ENCODE measurements around the gene VTCN1.
A peak's percentile ranks its signal among the peaks of the same experiment; 100 is the strongest.

DNA sequence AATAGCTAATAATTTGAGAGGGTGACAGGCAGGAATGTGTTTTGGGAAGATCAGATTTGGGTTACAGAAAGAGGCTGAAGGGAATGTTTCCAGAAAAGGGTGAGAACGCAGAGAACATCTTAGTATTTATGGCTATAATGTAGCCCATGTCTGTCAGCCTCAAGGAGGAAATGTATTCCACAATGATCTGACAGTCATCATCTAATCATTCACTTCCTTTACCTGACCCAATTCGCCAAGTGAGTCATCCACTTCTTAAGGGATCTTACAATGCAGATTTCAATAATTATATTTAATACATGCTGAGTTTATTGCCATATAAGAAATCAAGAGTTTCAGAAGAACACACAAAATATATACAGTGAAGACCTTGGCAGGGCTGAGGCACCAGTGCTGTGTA, 100.0 kb downstream of the VTCN1 start:
- no peak for TF ChIP-seq POLR2A (IDR thresholded peaks at IDR 0.05; ENCODE audit: low read depth, low read length)
- TF ChIP-seq POLR2AphosphoS5 (IDR thresholded peaks at IDR 0.05; ENCODE audit: insufficient read depth, low read depth, low read length), result no peak
- TF ChIP-seq EZH2 (IDR thresholded peaks at IDR 0.05; ENCODE audit: borderline replicate concordance, low read depth, low read length, severe bottlenecking), result no peak
- TF ChIP-seq CTCF (IDR thresholded peaks at IDR 0.05; ENCODE audit: extremely low read depth in 1 of 2, insufficient read depth in 1 of 2, low read depth in 1 of 2, low read length in 2 of 2), result no peak
- TF ChIP-seq FOS (IDR thresholded peaks at IDR 0.05; ENCODE audit: borderline replicate concordance, insufficient read depth, low read length), result peak; percentile 80
- TF ChIP-seq JUN (IDR thresholded peaks at IDR 0.05; ENCODE audit: borderline replicate concordance, insufficient read depth, insufficient read length, low read depth), result peak; percentile 20
- TF ChIP-seq MAX (IDR thresholded peaks at IDR 0.05; ENCODE audit: insufficient read depth, insufficient read length), result no peak
- TF ChIP-seq GATA2 (IDR thresholded peaks at IDR 0.05; ENCODE audit: insufficient read depth, insufficient read length, low read depth, low read length), result no peak
- TF ChIP-seq MYC (IDR thresholded peaks at IDR 0.05; ENCODE audit: low read depth, low read length), result no peak
